BJ (cell line): ENCODE data around the gene AGK. TPM values are rescaled to one million over a fixed set of nuclear protein-coding genes. Genes with fewer than 3 reads are reported as not detected.

ENCODE experiments used
- CTCF ChIA-PET: fragments of 350-600 bp; formaldehyde crosslinking; extraction: SDS; loops from one replicate; lab custom pipeline; 2021; ENCODE audit warnings: antibody characterized with exemption, inconsistent platforms; lab: Yijun Ruan, JAX
- POLR2A ChIA-PET: fragments of 300-600 bp; sonication (Branson Sonifier 250); formaldehyde crosslinking; extraction: SDS; loops from one replicate; lab custom pipeline; 2021; ENCODE audit warnings: antibody characterized with exemption; lab: Charles Lee
- DNase-seq: peaks from one replicate; pipeline ENCODE4 v3.0.0-alpha.2; 2011; ENCODE audit warnings: low read depth
- H3K27me3 ChIP-seq: 2 replicates; pipeline ENCODE4 v1.6.0; 2011; ENCODE audit warnings: low read length; ENCODE audit not compliant: control insufficient read depth, insufficient read depth
- H3K36me3 ChIP-seq: 2 replicates; pipeline ENCODE4 v1.5.1; 2011; ENCODE audit warnings: low read length; ENCODE audit not compliant: control insufficient read depth, insufficient read depth
- H3K4me3 ChIP-seq: 2 replicates; pipeline ENCODE4 v1.5.1; 2011; ENCODE audit warnings: low read depth, mild to moderate bottlenecking, control low read depth, low read length
- CTCF ChIP-seq: IDR thresholded peaks from 2 replicates; pipeline ENCODE4 v1.5.1; 2011; ENCODE audit warnings: low read depth, mild to moderate bottlenecking, control low read depth, inconsistent platforms, low read length, moderate library complexity; ENCODE audit not compliant: insufficient read depth
- polyA plus RNA-seq: library from polyadenylated mRNA; depleted of rRNA; stranded (reverse); fragments of >200 nt; gene quantifications from 2 replicates; pipeline ENCODE4 v1.2.3, GENCODE V29; 2011

AGK gene
- polyA plus RNA-seq, 1 experiment: 30.3 TPM

DNA sequence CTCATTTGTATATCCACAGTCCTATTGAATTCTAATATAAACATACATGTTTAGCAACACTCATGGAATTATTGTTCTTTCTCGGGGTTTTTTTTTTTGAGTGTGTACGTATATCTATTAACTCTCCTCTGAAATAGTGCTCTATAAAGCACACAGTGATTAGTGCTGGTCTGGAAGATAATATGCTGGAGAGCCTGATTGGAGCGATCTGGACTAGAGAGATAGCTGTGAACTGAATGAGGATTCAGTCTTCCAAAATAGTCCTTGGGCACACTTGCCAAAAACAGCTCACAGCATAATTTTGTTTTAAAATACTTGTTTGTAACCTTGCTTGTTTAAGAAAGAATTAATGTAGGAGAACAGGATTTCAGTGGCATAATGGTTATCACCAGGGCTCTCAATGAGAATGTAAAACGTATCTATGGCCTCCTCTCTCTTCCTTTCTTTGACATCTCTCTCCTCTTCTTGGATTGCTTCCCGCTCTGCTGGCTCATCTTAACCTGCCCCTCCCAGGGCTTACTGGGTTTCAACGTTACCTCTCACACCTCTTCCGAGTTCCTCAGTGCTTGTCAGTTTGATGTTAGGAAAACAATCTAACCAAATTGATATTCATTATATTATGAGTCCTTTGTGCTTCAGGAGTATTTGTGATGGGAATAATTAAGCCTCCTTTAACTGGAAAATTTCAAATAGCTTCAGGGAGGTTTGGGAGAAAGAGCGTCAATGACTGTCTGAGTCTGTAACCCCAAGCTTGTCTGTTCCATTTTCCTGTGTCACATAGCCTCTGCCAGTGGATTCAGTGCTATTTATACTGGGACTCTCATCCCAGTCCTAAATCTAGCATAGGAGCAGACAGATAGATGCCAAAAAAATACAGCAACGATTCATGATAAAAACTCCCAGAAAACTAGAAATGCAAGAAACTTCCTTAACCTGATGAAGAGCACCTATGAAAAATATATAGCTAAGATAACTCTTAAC lies 16.2 kb upstream of the AGK start:
- no peak overlapping the region for H3K4me3 ChIP-seq

DNA sequence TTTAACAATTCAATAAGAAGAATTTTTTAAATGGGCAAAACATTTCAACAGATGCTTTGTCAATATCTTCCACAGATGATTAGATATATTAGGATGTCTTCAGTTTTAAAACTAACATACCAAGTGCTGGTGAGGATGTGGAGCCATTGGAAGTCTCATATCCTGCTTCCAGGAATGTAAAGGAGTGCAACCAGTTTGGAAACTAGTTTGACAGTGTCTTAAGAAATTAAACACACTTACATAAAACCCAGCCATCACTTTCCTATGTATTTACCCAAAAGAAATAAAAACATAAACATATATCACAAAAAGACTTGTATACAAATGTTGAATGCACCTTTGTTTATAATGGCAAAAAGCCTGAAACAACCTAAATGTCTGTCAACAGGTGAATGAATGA lies 13.3 kb upstream of the AGK start:
- CTCF ChIA-PET: no interaction called here
- no peak for TF ChIP-seq CTCF
- Histone ChIP-seq H3K36me3 (no peaks in the 10 kb centered on the region), H3K27me3 (no peaks in the 10 kb centered on the region), H3K4me3 (no peak overlapping the region)
- DNase-seq: no peak
- POLR2A ChIA-PET: no interaction called here

More for the DNA sequence above, 16.2 kb upstream of the AGK start:
- Histone ChIP-seq H3K27me3 (0 out of 2 replicates have a peak, but pooled peaks cover 2% of the 10 kb centered on the region), H3K36me3 (no peaks in the 10 kb centered on the region)
- ChIA-PET CTCF (interaction anchor here (0.6 to 1.2 kb wide), 4 partner anchors 13 to 115 kb away, joined by 3 to 4 read pairs (median 3); partner anchors contain the start of gene AGK), POLR2A (no interaction called here)
- DNase-seq: no peak
- no peak for TF ChIP-seq CTCF

DNA sequence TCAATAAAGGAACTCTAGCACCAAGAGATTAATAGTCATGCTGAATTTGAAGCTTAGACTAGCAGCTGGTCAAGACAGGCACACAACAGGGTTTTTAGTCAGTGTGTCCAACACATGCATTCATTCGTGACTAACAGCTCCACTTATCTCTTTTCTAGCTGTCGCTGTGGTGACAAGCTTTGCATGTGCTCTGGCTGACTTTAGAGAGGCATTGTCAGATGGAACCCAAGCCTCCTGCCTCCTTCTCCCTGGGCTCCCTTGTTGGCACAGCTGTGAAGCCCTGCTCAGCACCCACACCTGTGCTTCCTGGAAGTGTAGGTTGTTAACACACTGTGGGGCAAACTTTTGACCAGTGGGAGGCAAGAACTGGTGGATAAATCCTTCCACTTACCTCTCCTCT lies 9.8 kb upstream of the AGK start:
- no peaks in the 10 kb centered on the region for H3K36me3 ChIP-seq
- ChIA-PET POLR2A (no interaction called here), CTCF (interaction anchor here (0.7 to 1.6 kb wide), 3 partner anchors 8 to 880 kb away, joined by 3 to 7 read pairs (median 3); no protein-coding TSS in a partner anchor)
- no peak for DNase-seq
- no peak overlapping the region for H3K4me3 ChIP-seq
- TF ChIP-seq CTCF: no peak
- H3K27me3 ChIP-seq: no peaks in the 10 kb centered on the region

DNA sequence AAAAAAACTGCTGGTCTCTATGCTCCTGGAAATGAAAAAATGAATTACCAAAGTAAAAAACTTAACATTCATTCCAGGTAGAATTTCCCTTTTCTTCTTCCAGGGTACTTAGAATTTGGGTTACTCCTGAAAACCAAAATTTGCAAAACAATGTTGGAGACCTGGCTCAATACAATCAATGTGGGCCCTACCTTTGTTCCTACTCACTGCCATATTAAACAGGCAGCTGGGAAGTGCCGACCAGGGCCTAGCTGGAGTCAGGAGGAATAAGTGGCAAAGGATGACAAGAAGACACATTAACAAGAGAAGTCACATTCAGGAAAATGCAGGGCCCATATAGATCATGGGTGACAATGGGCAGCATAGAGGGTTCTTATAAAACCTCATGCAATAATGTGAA lies 6.4 kb upstream of the AGK start:
- Histone ChIP-seq H3K4me3 (no peak overlapping the region), H3K36me3 (no peaks in the 10 kb centered on the region), H3K27me3 (no peaks in the 10 kb centered on the region)
- no peak for DNase-seq
- no peak for TF ChIP-seq CTCF
- ChIA-PET POLR2A (no interaction called here), CTCF (interaction anchor here (0.6 to 2.0 kb wide), 4 partner anchors 11 to 105 kb away, joined by 3 to 7 read pairs (median 4); no protein-coding TSS in a partner anchor)

GRCh38 chr7:141549582-141549981 lies 1.6 kb upstream of the AGK start:
- TF ChIP-seq CTCF: no peak
- ChIA-PET POLR2A (no interaction called here), CTCF (interaction anchor here (1.1 to 1.5 kb wide), 2 partner anchors 16 to 100 kb away, joined by 4 to 5 read pairs; no protein-coding TSS in a partner anchor)
- no peak for DNase-seq
- Histone ChIP-seq H3K27me3 (no peaks in the 10 kb centered on the region), H3K36me3 (no peaks in the 10 kb centered on the region), H3K4me3 (no peak overlapping the region)
